ENCODE measurements around the gene UCHL1. TPM values are rescaled to one million over a fixed set of nuclear protein-coding genes. Genes with fewer than 3 reads are reported as not detected.

The UCHL1 gene
- total RNA-seq, 4 donors from 2014 or later: 24.8 to 176 (median 71.0) TPM

DNA sequence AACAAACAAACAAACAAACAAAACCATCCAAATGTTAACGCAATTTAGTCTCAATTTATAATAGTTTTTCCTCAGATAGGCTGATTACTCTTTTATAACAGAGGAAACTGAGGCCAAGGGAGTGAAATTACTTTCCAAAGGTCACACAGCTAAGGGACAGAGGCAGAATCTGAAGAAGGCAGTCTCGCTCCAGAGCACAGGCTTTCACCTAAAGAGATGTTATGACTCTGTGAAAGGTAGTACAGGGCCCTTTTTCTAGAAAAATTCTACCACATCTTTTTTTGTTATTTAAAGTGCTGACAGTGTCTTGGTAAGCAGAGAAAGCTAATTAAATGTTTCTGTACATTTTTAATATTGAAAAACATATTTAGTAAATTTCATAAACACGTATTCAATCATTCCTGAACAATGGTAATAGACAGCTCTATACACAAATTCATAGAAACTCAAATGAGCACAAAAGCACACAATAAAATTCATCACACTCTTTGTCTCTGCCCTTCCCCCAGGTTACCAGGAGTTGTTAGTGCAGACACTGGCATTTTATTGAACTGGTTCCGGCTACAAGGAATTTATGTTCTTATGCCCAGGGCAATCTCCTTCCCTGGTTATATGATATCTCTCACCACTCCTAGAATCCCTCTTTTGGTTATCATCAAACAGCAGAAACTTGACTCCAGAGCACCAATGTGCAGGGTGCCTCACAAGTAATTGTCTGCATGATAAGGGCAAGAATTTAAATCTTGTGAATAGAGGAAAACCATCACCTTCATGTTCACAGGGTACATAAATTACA lies 34.7 kb upstream of the UCHL1 start:
- in situ Hi-C loops (cut with MboI; ENCODE audit: low sequenced_read_pairs in 4 of 4): no loop called here
- no peak overlapping the region for H3K4me3 ChIP-seq
- DNase-seq (no peak), ATAC-seq (no peak)
- intact Hi-C loops (cut with DNase I; ENCODE audit: low total_unique reads): no loop called here
- no peaks in the 10 kb centered on the region for H3K9me3 ChIP-seq
- H3K4me1 ChIP-seq: peaks cover 5 to 8% of the 10 kb centered on the region in 2 donors
- H3K27me3 ChIP-seq: no peaks in the 10 kb centered on the region
- no peaks in the 10 kb centered on the region for H3K36me3 ChIP-seq
- no peak overlapping the region for H3K27ac ChIP-seq
- TF ChIP-seq POLR2A (IDR thresholded peaks at IDR 0.05): no peak
- TF ChIP-seq, protein P1, sequence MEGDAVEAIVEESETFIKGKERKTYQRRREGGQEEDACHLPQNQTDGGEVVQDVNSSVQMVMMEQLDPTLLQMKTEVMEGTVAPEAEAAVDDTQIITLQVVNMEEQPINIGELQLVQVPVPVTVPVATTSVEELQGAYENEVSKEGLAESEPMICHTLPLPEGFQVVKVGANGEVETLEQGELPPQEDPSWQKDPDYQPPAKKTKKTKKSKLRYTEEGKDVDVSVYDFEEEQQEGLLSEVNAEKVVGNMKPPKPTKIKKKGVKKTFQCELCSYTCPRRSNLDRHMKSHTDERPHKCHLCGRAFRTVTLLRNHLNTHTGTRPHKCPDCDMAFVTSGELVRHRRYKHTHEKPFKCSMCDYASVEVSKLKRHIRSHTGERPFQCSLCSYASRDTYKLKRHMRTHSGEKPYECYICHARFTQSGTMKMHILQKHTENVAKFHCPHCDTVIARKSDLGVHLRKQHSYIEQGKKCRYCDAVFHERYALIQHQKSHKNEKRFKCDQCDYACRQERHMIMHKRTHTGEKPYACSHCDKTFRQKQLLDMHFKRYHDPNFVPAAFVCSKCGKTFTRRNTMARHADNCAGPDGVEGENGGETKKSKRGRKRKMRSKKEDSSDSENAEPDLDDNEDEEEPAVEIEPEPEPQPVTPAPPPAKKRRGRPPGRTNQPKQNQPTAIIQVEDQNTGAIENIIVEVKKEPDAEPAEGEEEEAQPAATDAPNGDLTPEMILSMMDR (IDR thresholded peaks at IDR 0.05 in 4 of 5, conservative IDR thresholded peaks at IDR 0.05 in 1 of 5): no peak

DNA sequence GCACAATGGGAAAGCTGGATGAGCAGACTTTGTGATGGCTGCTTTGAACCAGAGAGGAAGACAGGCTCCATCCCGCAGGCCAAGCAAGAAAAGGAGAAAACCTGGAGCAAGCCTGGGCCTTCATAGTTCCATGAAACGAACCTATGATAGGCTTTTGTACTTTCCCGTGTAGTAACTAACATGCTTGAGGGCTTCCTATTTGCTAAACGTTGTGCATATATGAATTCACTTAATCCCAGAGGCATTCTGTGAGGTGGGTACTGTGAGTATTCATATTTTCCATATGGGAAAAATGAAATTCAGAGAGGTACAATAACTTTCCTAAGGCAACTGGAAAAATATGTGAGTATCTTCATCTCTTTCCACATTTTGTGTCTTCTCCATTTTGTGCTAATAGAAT lies 28.8 kb upstream of the UCHL1 start:
- intact Hi-C loops (cut with DNase I; ENCODE audit: low total_unique reads): no loop called here

DNA sequence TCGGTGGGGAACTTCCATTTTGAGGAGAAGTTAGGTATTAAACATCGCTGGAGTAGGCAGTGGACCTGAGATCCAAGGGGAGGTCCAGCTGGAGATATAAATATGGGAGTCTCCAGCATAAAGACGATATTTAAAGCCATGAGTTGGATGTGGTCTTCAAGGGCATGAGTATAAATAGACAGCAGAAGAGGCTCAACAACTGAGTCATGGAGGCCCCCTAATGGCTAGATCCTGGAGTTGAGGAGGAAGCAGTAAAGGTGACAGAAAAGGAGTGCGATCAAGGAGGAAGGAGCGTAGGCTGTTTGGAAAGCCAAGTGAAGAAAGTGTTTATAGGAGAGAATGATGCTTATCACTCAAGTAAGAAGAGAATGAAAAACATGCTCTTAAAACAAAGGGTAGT lies 24.3 kb upstream of the UCHL1 start:
- Histone ChIP-seq H3K4me1 (no peaks in the 10 kb centered on the region), H3K27me3 (no peaks in the 10 kb centered on the region), H3K27ac (no peak overlapping the region), H3K36me3 (no peaks in the 10 kb centered on the region), H3K4me3 (no peak overlapping the region), H3K9me3 (no peaks in the 10 kb centered on the region)
- no peak for TF ChIP-seq POLR2A (IDR thresholded peaks at IDR 0.05)
- TF ChIP-seq, protein P1 (IDR thresholded peaks at IDR 0.05 in 4 of 5, conservative IDR thresholded peaks at IDR 0.05 in 1 of 5): no peak
- DNase-seq (no peak), ATAC-seq (no peak)
- in situ Hi-C loops (cut with MboI; ENCODE audit: low sequenced_read_pairs in 4 of 4) (no loop called here), intact Hi-C loops (cut with DNase I; ENCODE audit: low total_unique reads) (no loop called here)

More for the DNA sequence above, 28.8 kb upstream of the UCHL1 start:
- no peak overlapping the region for H3K4me3 ChIP-seq
- in situ Hi-C loops (cut with MboI; ENCODE audit: low sequenced_read_pairs in 4 of 4): no loop called here
- H3K4me1 ChIP-seq: no peaks in the 10 kb centered on the region
- no peaks in the 10 kb centered on the region for H3K36me3 ChIP-seq
- DNase-seq (no peak), ATAC-seq (no peak)
- H3K27me3 ChIP-seq: no peaks in the 10 kb centered on the region
- H3K9me3 ChIP-seq: no peaks in the 10 kb centered on the region
- H3K27ac ChIP-seq: no peak overlapping the region
- no peak for TF ChIP-seq POLR2A (IDR thresholded peaks at IDR 0.05)
- TF ChIP-seq, protein P1 (IDR thresholded peaks at IDR 0.05 in 4 of 5, conservative IDR thresholded peaks at IDR 0.05 in 1 of 5): no peak

DNA sequence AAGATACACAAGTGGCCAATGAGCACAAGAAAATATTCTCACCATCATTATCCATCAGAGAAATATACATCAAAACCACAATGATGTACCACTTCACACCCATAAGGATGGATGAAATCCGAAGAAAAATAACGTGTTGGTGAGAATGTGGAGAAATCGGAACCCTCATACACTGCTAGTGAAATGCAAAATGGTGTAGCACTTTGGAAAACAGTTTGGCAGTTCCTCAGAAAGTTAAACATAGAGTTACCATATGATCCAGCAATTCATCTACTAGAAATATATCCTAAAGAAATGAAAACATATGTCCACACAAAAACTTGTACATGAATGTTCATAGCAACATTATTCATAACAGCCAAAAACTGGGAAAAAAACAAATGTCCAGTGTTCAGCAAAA lies 23.9 kb upstream of the UCHL1 start:
- no peaks in the 10 kb centered on the region for H3K4me1 ChIP-seq
- intact Hi-C loops (cut with DNase I; ENCODE audit: low total_unique reads): no loop called here
- no peak overlapping the region for H3K4me3 ChIP-seq
- TF ChIP-seq POLR2A (IDR thresholded peaks at IDR 0.05): no peak
- TF ChIP-seq, protein P1 (IDR thresholded peaks at IDR 0.05 in 4 of 5, conservative IDR thresholded peaks at IDR 0.05 in 1 of 5): no peak
- ATAC-seq (no peak), DNase-seq (no peak)
- no peak overlapping the region for H3K27ac ChIP-seq
- no peaks in the 10 kb centered on the region for H3K9me3 ChIP-seq
- H3K36me3 ChIP-seq: no peaks in the 10 kb centered on the region
- in situ Hi-C loops (cut with MboI; ENCODE audit: low sequenced_read_pairs in 4 of 4): no loop called here
- no peaks in the 10 kb centered on the region for H3K27me3 ChIP-seq

Measured in gastrocnemius medialis (tissue), 4 donors.